Left kidney (tissue), 2 donors: ENCODE measurements around the gene TNK2. TPM values are rescaled to one million over a fixed set of nuclear protein-coding genes. Genes with fewer than 3 reads are reported as not detected.
"Not testable (repeated sequence)": the region's sequence is repeated elsewhere in the genome, so short reads cannot be mapped to it uniquely, and the experiment has no call there.

Source experiments
- DNase-seq: peaks from one replicate; pipeline ENCODE4 v3.0.0-alpha.2; 2013
- polyA plus RNA-seq: library from polyadenylated mRNA; unstranded; fragments of 120-200 nt; gene quantifications from one replicate; pipeline ENCODE4 v1.2.1, GENCODE V29; 2013; ENCODE audit not compliant: insufficient read length

Gene TNK2
- polyA plus RNA-seq, 1 donor = 33.8 TPM

DNA sequence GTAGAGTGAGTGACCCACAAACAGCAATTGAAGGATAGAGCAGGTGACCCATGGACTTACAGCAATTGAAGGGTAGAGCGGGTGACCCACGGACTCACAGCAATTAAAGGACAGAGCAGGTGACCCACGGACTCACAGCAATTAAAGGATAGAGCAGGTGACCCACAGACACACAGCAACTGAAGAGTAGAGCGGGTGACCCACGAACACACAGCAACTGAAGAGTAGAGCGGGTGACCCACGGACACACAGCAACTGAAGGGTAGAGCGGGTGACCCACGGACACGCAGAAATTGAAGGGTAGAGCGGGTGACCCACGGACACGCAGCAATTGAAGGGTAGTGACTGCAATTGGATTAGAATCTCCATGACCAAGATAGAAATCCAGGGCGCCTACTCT, 9.8 kb upstream of the TNK2 start:
- DNase-seq = no peak

DNA sequence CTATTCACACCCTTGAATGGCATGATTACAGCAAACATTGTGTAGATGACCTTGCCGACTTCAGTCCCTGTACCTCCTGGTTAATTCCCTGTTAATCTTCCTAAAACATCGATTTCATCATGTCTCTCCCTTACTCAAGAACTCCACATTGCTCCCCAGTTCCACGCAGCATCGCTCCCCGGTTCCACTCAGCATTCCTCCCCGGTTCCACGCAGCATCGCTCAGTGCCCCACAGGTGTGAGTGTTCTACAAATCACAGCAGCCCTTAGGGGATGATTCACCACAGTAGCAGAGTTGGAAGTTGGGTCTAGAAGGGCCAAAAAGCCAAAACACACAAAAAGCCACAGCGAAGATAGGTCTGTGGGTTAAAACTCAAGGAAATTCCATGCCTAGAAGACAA, 8.6 kb upstream of the TNK2 start:
- DNase-seq = no peak

DNA sequence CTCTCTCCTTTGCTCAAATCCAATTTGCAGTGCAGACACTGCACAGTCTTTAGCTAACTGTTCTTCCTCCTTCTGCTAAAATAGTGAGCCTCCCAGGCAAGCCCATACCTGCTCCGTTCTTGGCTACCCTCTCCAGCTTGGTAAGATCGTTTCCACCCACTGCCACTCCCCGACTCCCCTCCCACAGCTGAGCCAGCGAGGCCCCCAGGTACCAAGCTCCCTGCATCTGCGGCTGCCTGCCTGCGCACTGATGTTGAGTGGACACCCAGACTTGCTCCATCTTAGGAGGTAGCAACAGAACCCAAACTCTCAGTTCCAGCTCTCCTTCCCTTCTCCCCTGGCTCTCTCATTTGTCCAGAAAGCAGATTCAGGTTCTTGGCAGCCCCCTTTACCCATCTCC, 7.9 kb upstream of the TNK2 start:
- no peak for DNase-seq

DNA sequence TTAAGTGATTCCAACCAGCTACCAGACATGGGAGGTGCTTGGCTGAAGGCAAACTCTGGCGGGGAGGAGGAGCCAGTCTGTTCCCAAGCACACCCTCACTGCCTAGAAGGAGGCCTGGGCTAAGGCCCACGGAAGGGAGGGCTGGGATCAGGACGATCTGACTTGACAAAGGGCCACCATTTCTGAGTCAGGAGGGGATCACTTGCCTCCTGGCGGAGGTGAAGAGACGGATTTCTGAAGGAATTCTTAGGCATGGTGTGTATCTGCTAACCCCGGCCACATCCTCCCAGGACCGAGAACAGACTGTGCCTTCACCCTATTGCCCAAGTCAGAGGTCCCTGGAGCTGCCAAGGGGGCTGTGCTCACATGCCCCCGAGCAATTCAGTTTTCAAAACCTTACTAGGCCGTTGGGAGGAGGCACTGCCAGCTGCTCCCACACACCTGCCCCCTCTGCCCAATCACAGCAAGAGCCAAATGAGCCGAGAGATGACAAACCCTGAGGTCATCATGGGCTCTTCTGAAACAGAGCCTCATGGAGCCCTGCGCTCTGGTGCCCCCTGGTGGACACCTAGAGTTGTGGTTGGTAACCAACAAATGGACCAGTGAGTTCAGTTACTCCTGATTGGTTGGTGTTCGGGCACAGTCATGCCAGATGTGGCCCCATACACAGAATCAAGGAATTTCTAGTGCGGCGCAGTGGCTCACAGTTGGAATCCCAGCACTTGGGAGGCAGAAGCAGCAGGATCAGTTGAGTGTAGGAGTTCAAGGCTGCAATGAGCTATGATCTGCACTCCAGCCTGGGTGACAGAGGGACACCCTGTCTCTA, 6.5 kb upstream of the TNK2 start:
- DNase-seq = peak; percentile 91

DNA sequence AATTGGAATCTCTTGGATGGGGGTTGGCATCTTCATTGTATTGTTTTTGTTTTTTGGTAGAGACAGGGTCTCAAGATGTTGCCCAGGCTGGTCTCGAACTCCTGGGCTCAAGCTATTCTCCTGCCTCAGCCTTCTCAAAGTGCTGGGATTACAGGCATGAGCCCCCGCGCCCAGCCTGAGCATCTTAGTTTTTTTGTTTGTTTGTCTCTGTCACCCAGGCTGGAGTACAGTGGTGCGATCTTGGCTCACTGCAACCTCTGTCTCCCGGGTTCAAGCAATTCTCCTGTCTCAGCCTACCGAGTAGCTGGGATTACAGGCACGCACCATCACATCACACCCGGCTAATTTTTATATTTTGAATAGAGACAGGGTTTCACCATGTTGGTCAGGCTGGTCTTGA, 5.8 kb upstream of the TNK2 start:
- not testable (repeated sequence) for DNase-seq

DNA sequence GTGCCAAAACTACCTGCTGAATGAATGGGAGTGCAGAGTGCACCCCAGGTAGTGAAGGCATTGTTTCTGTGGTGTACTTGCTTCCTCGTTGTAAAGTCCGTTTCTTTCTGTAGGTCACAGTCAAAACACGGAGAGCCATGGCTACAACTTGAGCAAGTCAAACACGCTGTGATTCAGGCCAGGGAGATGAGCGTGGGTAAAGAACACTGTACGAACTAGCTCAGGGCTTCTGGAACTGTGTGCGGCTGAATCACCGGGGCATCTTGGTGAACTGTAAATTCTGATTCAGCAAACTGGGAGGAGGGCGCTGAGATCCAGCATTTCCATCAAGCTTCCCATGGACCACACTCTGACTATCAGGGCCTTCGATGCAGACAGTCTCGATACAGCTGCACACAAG, 5.0 kb upstream of the TNK2 start:
- DNase-seq = no peak

DNA sequence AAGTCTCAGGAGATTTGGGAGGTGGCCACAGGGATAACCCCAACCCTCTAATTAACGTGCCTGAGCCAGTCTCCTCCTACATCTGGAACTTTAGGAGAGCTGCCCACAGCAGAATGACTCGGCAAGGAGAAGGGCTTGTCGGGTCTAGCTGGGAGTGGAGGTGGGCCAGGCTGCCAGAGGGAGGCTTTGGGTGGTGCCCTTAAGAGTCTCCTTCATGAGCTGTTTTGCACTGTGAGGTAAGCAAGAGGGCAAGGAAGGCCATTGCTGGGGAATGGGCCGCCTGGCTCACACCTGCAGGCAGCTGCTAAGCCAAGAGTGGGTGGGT, 3.6 kb upstream of the TNK2 start:
- DNase-seq = no peak

DNA sequence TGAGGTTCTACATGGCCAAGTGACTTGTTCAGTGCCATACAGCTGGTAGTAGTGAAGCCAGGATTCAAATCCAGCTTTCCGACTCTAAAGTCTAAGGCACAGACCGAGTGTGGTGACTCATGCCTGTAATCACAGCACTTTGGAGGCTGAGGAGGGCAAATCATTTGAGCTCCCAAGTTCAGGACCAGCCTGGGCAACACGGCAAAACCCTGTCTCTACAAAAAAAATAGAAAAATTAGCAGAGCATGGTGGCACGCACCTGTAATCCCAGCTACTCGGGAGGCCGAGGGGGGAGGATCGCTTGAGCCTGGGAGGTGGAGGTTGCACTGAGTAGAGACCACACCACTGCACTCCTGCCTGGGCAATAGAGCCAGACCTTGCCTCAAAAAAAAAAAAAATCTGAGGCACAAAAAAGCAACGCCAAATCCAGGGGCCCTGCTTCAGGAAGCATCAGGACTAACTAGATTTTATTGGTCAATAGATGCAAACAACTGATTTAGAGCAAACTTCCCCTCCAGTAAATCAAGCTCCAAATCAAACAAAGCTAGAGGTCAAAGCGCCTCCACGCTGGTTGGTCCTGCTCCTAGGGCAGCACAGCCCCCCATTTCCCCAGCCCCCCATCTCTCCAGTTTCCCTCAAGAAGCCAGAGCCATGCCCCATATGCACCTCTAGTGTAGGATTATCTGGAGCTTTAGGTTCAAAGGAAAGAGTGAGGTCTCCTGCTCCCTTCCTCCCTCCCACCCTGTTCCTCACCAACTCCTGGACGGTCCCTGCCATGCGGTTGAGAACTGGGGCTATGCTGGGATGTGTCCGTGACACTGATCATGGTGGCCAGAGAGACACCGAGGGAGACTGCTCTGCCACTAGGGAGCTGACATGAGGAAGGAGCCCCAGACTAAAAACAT, 2.9 kb upstream of the TNK2 start:
- no peak for DNase-seq

DNA sequence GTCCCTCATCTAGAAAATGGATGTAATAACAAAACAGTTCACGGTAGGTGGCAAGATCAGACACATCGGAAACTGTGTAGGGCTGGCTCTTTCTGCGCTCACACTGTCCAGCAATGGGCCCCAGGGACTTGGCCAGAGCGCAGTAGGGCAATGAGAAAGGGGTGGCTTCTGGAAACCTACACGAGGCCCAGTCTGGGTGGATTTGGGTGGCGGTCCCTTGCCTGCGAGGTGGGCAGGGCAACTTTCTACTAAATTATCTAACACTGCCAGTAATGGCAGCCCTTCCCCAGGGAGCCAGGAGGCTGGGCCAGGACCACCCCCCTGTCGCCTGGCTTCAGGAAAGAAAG, 2.1 kb upstream of the TNK2 start:
- no peak for DNase-seq

DNA sequence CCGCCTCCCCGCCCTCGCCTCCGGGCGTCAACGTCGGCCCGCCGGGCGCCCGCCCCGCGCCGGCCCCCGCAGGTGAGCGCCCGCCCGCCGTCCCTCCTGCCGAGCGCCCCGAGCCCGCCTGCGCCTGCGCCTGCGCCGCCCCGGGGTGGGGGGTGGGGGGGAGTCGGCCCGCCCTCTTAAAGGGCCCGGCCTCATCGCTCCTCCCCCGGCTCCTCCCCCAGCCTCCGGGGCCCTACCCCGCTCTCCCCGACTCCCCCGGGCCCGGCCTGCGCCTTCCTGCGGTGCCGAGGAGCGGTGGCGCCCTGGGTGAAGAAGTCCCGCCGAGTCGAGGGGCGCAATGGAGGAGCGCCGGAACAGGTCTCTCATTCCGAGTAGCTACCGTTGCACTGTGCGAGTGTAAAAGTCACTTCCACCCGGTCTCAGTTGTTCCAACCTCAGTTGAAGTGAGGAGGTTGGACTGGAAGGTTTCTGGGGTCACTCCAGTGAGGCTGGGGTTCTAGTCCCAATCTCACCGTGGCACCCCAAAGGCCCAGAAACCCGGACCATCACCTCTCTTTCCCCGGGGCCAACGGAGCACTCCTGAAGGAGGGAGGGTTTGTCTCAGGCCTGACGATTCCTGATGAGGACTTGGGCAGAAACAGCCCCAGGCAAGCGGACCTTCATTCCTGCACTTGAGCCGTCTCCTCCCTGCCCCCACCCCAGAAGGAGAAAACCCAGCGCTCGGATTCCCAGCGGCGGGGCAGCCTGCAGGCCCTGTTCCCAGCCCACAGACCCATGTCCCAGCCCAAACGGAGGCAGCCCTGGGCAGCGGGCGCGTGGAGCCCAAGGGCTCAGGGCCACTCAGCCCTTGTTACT, 1.5 kb upstream of the TNK2 start:
- DNase-seq = peak; percentile 84

DNA sequence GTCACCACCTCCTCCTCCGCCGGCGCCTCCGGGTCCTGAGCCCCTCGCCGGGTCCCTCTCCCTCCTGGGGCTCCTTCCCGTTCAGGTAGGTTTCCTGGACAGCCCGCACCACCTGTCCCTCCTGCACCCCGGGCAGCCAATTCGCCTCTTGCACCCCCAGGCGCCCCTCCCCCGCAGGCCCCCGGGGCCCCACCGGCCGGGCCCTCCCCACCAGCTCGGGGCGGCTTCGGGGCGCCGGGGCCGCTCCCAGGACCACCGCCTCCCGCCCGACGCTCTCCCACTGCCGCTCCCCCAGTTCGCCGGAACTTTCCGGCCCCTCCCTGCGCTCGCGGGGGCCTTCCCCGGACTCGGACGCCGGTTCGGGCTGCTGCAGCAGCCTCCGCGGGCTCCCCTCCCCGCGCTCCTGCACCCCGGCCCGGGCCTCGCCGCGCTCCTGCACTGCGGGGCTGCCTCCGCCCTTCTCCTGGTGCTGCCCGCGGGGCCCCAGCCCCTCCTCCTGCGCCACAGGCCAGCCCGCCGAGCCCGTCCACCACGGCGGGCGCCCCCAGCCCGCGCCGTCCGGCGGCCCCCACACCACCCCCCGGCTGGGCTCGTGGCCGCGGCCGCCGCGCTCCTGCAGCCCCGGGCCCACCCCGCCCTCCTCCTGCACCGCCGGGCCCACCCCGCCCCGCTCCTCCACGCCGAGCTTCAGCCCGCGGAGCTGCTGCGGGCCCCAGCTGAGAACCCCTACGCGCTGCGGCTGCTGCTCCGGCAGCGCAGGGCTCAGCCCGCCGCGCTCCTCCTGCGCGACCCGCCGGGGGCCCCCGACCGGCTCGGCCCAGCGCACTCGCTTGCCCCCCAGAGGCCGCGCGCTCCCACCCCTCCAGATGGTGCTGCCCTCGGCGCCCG, 587 bp upstream of the TNK2 start:
- DNase-seq = no peak

DNA sequence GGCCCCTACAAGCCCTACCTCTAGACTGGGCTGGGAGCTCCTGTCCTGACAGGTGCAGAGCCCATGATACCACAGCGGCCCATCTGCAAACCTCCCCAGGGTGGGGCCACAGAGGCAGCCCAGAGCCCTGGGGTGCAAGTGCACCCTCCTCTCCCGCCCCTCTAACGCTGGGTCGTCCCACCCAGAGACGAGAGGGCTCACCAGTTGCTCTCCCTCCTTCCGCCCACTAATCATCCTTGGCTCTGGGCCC, 742 bp downstream of the TNK2 start:
- no peak for DNase-seq

DNA sequence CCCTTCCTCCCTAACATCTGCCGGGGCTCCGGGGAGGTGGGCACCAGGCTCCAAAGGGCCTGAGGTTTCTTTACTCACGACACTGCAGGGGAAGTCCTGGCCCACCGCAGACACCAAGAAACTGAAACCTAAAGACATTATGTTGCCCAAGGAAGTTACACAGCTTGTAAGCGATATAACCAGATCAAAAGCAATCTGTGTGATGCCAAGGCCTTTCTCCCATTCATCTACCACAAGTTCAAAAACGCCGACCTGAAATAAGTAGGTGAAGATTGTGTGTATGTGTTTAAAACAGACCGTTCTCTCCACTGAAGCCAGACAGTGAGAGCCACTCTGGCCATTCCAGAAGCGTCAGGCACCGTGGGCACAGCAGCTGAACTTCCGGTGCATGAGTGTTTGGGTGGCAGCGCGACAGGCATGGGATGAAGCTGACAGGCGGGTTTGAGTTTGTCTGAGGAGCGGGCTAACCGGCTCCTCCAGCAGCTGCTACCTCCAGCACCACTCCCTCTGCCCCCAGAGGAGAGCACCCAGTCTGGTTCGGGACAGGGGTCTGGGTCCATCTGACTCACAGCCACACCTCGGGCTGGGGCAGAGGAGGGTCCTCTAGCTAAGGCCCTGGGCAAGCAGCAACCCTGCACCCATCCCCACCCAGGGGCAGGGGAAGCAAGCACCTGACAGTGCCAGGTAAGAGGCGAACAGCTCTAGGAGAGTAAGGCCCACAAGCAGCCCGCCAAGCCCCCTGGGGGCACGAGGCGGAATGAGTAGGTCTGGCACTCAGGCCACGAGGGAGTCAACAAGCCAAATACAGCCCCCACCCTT, 1.3 kb downstream of the TNK2 start:
- no peak for DNase-seq

DNA sequence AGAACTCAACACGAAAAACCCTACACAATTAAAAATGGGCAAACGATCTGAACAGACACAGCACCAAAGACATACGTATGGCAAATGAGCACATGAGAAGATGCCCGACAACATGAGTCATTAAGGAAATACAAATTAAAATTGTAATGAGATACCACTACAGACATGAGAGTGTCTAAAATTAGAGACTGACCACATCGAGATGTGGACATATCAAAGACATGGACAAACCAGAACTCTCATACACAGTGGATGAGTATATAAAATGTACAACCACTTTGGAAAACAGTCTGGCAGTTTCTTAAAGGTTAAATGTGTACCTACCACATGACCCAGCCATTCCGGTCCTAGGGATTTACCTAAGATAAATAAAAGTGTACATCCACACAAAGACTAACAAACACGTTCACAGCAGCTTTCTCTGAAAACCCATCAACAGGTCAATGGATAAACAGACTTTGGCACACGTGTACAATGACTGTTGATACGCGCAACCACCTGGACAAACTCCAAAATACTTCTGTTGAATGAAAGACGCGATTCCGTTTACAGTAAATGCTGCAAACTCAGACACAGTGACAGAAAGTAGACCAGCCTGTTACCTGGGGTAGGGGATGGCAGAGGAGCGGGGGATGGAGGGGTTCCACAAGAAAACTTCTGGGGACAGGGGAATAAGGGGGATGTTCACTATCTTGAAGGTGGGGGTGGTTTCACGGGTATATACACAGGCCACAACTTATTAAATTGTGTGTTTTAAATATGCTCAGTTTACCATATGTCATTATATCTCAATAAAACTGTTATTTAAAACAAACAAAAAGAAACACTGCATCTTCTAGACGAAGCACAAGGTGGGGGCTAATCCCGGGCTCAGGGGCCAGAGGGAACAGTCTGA, 2.1 kb downstream of the TNK2 start:
- DNase-seq = no peak

DNA sequence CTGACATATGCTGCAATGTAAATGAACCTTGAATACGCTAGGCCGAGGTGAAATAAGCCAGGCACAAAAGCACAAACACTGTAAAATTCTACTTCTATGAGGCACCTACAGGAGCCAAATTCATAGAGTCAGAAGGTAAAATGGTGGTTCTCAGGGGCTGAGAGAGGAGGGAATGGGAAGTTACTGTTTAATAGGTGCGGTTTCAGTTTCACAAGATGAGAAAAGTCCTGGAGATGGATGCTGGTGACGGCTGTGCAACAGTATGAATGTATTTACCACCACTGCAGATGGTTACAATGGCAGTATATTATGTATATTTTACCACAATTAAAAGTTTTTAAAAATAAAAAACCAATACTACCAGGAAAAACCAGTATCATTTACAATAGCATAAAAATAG, 4.0 kb downstream of the TNK2 start:
- no peak for DNase-seq

DNA sequence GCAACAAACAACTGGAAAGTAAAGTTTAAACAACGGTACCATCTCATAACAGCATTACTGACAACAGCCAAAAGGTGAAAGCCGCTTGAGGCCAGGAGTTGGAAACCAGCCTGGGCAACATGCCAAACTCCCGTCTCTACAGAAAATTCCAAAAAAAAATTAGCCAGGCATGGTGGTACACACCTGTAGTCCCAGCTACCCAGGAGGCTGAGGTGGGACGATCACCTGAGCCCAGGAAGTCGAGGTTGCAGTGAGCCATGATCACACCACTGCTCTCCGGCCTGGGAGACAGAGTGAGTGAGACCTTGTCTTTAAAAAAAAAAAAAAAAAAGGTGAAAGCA, 4.4 kb downstream of the TNK2 start:
- DNase-seq = no peak

DNA sequence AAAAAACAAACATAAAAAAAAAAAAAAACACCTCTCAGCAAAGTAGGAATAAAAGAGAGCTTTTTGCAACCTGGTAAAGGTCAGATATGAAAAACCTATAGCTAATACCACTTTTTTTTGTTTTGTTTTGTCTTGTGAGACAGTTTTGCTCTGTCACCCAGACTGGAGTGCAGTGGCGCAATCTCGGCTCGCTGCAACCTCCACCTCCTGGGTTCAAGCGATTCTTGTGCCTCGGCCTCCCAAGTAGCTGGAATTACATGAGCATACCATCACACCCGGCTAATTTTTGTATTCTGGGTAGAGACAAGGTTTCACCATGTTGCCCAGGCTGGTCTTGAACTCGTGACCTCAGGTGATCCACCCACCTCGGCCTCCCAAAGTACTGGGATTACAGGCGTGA, 5.7 kb downstream of the TNK2 start:
- DNase-seq = not testable (repeated sequence)

DNA sequence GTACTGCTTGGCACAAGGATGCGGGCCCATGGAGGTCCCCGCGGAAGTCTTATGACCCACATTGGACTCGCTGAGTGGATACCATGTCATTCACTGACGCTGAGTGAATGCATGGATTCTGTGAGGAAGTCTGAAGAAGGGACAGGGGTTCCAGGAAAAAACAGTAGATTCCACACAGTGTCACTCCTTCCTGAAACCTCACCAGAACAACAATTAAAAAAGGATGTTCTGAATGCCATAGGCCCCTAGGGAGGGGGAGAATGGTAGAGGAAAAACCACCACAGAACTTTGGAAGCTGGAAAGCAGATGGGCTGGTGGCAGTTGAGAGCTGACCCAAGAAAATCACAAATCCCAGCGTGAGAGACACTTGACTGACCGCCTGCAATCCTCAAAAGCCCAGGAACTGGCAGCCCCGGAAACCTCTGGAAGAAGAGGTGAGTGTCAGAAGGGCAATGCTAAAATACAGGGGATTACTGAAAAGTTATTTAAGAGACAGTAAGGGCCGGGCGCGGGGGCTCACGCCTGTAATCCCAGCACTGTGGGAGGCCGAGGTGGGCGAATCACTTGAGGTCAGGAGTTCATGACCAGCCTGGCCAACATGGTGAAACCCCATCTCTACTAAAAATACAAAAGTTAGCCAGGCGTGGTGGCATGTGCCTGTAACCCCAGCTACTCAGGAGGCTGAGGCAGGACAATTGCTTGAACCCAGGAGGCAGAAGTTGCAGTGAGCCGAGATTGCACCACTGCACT, 6.3 kb downstream of the TNK2 start:
- DNase-seq = not testable (repeated sequence)
